GM19372 (cell line): ENCODE measurements around the gene KCNAB2.

ENCODE experiments used
- ATAC-seq: cut with Tn5 transposase; IDR thresholded peaks from one replicate; pipeline ENCODE4 v1.9.1; 2021; ENCODE audit warnings: mild to moderate bottlenecking, low read depth, moderate library complexity; ENCODE audit not compliant: unreplicated experiment

Gene KCNAB2

GRCh38 chr1:6105763-6106162 lies 60.1 kb downstream of the KCNAB2 start:
- no peak for ATAC-seq

DNA sequence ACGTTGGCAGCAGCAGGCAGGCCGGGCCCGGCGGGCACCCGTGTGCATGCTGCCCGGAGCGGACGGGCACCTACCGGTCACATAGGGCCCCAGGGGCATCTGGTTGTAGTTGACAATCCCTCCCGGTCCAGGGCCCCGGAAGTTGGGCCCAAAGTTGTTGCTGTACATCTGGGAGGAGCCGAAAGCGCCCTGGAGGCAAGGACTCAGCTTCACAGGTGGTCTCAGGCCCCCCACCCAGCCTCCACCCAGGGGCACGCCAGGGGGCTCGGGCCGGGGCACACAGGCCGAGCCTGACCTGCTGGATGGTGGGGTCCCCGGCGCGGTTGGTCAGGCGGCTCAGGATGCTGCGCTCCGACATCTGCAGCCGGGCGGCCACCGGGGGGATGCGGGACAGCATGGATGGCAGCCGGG lies 60.6 kb downstream of the KCNAB2 start:
- ATAC-seq = no peak

DNA sequence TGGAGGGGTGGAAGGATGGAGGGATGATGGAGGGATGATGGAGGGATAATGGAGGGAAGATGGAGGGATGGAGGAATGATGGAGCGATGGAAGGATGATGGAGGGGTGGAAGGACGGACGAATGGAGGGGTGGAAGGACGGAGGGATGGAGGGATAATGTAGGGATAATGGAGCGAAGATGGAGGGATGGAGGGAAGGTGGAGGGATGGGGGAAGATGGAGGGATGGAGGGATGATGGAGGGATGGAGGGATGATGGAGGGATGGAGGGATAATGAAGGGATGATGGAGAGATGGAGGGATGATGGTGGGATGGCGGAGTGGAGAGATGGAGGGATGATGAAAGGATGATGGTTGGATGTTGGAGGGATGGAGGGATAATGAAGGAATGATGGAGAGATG lies 61.3 kb downstream of the KCNAB2 start:
- ATAC-seq = no peak

DNA sequence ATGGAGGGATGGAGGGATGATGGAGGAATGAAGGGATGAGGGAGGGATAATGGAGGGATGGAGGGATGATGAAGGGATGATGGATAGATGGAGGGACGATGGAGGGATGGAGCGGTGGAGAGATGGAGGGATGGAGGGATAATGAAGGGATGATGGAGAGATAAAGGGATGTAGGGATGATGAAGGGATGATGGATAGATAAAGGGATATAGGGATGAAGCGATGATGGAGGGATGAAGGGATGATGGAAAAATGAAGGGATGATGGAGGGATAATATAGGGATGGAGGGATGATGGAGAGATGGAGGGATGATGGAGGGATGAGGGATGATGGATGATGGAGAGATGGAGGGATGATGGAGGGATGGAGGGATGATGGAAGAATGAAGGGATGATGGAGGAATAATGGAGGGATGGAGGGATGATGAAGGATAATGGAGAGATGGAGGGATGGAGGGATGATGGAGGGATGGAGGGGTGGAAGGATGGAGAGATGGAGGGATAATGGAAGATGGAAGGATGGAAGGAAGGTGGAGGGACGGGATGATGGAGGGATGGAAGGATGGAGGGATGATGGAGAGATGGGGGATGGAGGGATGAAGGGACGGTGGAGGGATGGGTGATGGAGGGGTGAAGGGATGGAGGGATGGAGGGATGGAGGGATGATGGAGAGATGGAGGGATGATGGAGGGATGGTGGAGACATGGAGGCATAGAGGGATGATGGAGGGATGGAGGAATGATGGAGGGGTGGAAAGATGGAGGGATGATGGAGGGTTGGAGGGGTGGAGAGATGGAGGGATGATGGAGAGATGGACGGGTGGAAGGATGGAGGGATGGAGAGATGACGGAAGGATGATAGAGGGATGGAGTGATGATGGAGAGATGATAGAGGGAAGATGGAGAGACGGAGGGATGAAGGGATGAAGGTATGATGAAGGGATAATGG lies 62.0 kb downstream of the KCNAB2 start:
- ATAC-seq = no peak

- ATAC-seq = no peak
Measured at GRCh38 chr1:6108476-6108875, 62.8 kb downstream of the KCNAB2 start.

DNA sequence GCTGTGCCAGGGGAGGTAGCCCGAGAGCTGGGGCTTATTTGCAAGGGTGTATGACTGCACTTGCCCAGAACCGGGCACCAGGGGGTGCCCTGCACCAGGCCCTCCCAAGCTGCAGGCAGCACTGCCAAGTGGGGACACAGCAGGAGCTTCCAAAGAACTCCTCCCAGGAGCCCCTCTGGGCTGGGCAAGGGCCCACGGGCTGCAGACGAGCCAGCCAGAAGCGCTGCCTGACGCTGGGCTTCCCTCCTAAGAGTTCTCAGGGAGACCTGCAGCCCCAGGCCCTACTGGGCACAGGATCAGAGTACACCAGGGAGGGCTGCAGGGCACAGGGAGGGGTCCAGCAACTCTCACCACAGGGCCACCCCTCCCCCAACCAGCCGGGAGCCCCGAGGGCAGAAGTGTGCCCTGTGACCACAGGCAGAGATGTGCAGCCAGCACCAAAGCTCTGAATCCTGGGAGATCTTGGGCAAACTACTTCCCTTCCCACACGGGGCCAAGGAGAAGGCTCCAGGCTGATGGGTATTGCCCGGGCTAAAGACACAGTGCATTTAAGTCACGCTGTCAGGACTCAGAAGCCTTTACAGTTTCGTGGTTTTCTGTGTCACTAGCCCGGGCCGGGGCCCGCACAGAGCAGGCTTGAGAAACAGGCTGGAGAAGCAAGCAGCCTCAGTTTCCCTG lies 63.4 kb downstream of the KCNAB2 start:
- no peak for ATAC-seq

DNA sequence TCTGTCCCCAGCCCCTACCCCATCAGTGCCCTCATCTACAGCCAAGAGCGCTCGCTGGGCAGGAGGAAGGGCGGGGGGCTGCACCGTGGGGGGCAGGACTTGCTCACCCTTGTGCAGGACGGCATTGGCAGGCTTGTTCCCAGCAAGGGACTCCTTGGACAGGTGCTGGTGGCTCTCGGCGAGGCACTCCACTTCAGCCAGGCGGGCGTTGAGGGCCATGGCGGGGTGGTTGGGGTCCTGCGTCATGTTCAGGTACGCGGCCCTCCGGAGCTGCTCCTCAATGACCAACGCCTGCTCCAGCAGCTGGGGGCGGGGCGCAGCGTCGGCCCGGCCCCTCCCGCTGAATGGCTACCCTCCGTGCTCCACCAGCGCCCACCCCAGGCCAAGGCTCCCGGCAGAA lies 64.0 kb downstream of the KCNAB2 start:
- ATAC-seq = no peak

DNA sequence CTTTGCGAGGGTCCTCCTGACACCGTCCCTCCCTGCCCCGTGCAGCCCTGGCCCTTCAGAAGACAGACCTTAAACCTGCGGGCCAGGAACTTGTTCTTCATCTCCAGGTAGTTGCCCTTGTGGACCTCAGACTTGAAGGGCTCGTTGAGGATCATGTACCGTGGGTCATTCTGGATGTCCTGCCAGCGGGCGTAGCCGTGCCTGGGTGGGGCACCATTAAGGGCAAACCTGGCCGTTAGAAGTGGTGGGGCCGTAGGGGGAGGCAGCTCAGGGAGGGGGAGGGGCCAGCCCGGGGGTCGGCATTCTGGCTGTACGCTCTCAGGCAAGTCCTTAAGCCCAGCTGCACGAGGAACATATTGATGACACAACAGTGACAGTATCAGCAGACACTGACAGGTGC lies 64.6 kb downstream of the KCNAB2 start:
- no peak for ATAC-seq

DNA sequence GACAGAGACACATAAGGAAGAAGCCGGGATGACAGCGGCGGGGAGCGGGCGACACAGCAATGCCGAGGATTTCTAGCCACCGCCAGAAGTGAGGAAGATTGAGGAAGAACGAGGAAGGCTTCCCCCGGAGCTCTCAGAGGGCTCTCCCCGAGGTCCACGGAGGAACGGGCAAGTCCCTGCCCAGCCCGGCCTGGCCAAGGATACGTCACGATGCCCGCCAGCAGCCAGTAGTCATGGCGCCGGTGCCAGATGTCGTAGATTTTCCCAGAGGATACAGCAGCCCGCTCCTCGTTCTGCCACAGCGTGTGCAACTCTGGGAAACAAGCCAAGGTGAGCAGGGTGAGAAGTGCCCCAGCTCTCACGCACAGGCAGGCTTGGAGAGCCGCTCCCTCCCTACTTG lies 65.9 kb downstream of the KCNAB2 start:
- no peak for ATAC-seq

- no peak for ATAC-seq
Measured at GRCh38 chr1:6111991-6112689, 66.5 kb downstream of the KCNAB2 start.

DNA sequence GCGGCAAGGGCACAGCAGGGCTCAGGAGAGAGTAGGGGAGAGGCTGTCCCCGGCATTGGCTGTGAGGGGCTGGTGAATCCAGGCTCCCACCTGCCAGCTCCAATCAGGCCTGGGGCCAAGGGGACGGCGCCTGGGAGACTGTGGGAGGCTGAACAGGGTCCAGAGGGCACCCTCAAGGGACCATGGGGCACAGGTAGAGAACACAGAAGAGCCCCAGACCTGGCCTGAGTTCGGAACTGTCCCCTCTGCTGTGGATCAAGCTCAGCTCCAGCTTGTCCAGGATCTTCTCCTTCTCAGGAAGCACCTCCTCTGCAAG lies 67.0 kb downstream of the KCNAB2 start:
- no peak for ATAC-seq

DNA sequence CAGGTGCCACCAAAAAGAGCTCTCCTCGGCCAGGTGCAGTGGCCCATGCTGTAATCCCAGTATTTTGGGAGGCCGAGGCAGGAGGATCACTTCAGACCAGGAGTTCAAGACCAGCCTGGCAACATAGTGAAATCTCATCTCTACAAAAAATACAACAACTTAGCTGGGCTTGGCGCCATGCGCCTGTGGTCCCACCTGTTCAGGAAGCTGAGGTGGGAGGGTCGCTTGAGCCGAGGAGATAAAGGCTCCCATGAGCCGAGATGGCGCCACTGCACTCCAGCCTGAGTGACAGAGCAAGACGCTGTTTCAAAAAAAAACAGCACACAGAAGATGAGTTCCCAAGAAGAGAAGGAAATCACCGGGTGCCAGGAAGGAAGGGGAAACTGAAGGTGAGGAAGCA lies 67.4 kb downstream of the KCNAB2 start:
- no peak for ATAC-seq

GRCh38 chr1:6113745-6114144 lies 68.1 kb downstream of the KCNAB2 start:
- ATAC-seq = no peak

DNA sequence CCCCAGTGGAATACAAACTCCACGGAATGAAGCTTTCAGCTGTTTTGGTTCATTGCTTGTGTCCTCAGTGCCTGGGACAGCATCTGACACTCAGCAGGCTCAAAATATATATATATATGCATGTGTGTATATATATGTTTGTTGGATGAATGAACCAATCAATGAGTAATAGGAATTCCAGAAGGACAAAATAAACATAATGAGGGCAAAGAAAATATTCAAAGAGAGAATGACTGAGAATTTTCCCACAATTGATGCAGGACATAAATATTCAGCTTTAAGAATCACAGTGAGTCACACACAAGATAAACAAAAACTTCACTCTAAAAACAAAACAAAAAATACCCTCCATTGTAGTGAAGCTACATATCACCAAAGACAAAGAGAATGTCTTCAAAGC lies 70.4 kb downstream of the KCNAB2 start:
- ATAC-seq = no peak

DNA sequence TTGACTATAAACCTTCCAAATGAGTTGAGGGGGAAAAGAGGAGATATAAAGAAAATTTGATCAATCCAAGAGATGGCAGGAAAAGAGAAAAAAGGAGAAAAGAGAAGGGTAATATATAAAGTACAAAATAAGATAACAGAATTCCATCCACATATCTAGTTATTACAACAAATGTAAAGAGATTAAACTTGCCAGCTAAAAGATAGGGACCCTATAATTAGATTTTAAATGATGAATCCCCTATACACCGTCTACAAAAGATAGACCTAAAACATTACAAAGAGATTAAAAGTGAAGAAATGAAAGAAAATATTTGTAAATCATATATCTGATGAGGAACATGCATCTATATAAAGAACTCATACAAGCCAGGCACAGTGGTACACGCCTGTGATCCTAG lies 71.4 kb downstream of the KCNAB2 start:
- no peak for ATAC-seq

DNA sequence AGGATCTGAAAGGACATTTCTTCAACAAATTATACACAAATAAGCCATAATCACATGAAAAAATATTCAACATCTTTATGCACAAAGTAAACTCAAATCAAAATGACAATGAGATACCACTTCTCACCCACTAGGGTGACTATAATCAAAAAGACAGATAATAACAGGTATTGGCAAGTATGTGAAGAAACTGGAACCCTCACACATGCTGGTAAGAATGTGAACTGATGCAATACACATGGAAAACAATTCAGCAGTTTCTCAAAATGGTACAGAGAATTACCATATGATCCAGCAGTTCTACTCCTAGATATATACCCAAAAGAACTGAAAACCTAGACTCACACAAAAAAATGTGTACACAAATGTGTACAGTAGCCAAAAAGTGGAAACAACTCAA lies 71.9 kb downstream of the KCNAB2 start:
- no peak for ATAC-seq

- ATAC-seq = no peak
Measured at GRCh38 chr1:6118415-6118814, 72.7 kb downstream of the KCNAB2 start.

DNA sequence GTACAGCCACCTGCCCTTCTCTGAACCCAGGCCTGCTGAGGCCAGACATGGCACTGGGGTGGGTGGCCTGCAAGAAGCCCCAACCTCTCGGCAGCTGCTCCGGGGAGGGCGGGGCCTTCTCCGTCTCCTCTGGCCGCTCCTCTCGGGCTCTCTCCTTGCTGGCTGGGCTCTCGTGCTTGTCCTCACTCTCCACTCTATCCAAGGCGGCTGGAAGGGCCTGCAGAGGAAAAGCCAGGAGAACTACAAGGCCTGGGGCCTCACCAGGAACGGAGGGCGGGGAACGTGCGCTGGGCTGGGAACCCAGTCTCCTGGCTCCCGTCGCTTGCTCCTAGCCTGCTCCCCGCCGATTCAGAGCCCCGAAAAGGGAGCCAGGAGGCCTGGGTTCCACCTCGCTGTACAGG lies 75.3 kb downstream of the KCNAB2 start:
- no peak for ATAC-seq

DNA sequence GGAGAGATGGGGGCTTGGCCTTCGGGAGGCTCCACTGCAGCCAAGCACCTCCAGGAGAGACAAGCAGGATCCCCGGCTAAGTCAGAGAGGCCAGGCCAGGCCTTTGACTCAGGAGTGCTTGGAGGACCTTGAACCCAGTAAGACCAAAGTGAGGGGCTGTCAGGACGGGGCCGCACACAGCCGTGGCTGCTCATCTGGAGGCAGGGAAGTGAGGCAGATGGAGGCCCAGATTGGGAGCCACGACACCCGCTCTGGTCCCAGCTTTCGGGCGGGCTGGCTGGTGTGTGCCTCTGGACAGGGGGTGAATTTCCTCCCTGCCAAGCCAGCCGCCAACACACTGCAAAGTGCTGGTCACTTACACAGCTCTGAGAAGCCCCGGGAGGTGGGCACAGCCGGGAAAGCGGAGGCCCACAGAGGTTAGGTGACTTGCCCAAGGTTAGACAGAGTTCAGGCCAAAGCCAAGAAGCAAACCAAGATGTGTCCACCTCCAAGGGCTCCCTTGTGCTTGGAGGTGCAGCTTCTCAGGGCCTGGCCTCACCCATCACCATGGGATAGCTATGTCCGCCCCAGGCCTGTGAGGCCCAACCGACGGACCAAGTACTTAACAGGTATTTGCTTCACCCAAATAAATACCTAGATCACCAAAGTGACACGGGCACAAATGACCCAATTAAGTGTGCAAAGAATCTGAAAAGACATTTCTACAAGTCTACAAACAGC lies 76.1 kb downstream of the KCNAB2 start:
- ATAC-seq = no peak

DNA sequence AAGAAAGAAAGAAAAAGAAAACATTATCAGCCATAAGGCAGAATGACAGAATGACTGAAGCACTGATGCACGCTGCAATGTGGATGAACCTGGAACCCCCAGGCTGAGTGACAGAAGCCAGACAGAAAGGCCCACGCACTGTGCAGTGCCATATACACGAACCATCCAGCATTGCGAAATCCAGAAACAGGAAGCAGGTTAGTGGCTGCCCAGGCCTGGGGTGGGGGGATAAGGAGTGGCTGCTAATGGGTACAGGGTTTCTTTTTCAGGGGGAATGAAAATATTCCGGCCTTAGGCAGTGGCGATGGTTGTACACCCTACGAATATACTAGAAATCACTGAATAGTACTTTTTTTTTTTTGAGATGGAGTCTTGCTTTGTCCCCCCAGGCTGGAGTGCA lies 77.4 kb downstream of the KCNAB2 start:
- ATAC-seq = no peak

- no peak for ATAC-seq
Measured at GRCh38 chr1:6123816-6124215, 78.1 kb downstream of the KCNAB2 start.
